NCI-H1105 (cell line): ENCODE measurements around the gene APPBP2.
"Not testable (repeated sequence)": the region's sequence is repeated elsewhere in the genome, so short reads cannot be mapped to it uniquely, and the experiment has no call there.

ENCODE experiments used
- DNase-seq: peaks from one replicate; lab custom pipeline; 2025; lab: John Stamatoyannopoulos, UW

APPBP2 gene

GRCh38 chr17:60534613-60535157 is 8.6 kb upstream of the APPBP2 start:
- DNase-seq: no peak

- DNase-seq: no peak
Observed at GRCh38 chr17:60534010-60534555, 8.0 kb upstream of the APPBP2 start.

GRCh38 chr17:60529806-60530205 is 3.8 kb upstream of the APPBP2 start:
- no peak for DNase-seq

GRCh38 chr17:60528828-60529227 is 2.8 kb upstream of the APPBP2 start:
- DNase-seq: no peak

GRCh38 chr17:60527701-60528100 is 1.7 kb upstream of the APPBP2 start:
- no peak for DNase-seq

GRCh38 chr17:60526726-60527125 is 684 bp upstream of the APPBP2 start:
- DNase-seq: no peak

GRCh38 chr17:60525328-60525684 is 736 bp downstream of the APPBP2 start:
- DNase-seq: no peak

GRCh38 chr17:60524463-60525327 is 1.3 kb downstream of the APPBP2 start:
- DNase-seq: no peak

- DNase-seq: no peak
Observed at GRCh38 chr17:60523822-60524221, 2.2 kb downstream of the APPBP2 start.

- DNase-seq: no peak
Observed at GRCh38 chr17:60522889-60523626, 3.0 kb downstream of the APPBP2 start.

GRCh38 chr17:60519795-60520194 is 6.2 kb downstream of the APPBP2 start:
- no peak for DNase-seq

GRCh38 chr17:60515683-60516082 is 10.4 kb downstream of the APPBP2 start:
- DNase-seq: not testable (repeated sequence)

GRCh38 chr17:60515199-60515598 is 10.8 kb downstream of the APPBP2 start:
- DNase-seq: not testable (repeated sequence)

GRCh38 chr17:60514500-60514899 is 11.5 kb downstream of the APPBP2 start:
- no peak for DNase-seq

- DNase-seq: no peak
Observed at GRCh38 chr17:60514053-60514452, 12.0 kb downstream of the APPBP2 start.

GRCh38 chr17:60513014-60513413 is 13.0 kb downstream of the APPBP2 start:
- DNase-seq: no peak

GRCh38 chr17:60510723-60511122 is 15.3 kb downstream of the APPBP2 start:
- no peak for DNase-seq

- DNase-seq: no peak
Observed at GRCh38 chr17:60510031-60510430, 16.0 kb downstream of the APPBP2 start.

- no peak for DNase-seq
Observed at GRCh38 chr17:60508384-60508980, 17.6 kb downstream of the APPBP2 start.

GRCh38 chr17:60506312-60506711 is 19.7 kb downstream of the APPBP2 start:
- DNase-seq: no peak

- no peak for DNase-seq
Observed at GRCh38 chr17:60502145-60502544, 23.9 kb downstream of the APPBP2 start.

- no peak for DNase-seq
Observed at GRCh38 chr17:60501589-60501988, 24.5 kb downstream of the APPBP2 start.
